Prostate gland (tissue), 2 donors: Measurements from ENCODE around the gene UGT1A3. TPM values are rescaled to one million over a fixed set of nuclear protein-coding genes. Genes with fewer than 3 reads are reported as not detected.

Source experiments
- DNase-seq: peaks from one replicate; pipeline ENCODE4 v3.0.0-alpha.2; 2019; ENCODE audit warnings: low spot score
- H3K27ac ChIP-seq, 2 donors: fragments of 200-600 bp; sonication (generic); 2 replicates each; pipeline ENCODE4 v1.5.1; 2017 to 2019
- H3K27me3 ChIP-seq: fragments of 200-600 bp; sonication (generic); replicated peaks from 2 replicates; pipeline ENCODE4 v1.5.1; 2019; ENCODE audit not compliant: insufficient read depth
- H3K36me3 ChIP-seq, 2 donors: fragments of 200-600 bp; sonication (generic); 1 replicate in 1 of 2; 2 replicates in 1 of 2; pipeline versions ENCODE4 v1.5.1 to v1.8.1; 2017 to 2019
- H3K4me1 ChIP-seq: fragments of 200-600 bp; sonication (generic); replicated peaks from 2 replicates; pipeline ENCODE4 v1.5.1; 2019
- H3K4me3 ChIP-seq, 2 donors: fragments of 200-600 bp; sonication (generic); 2 replicates each; pipeline ENCODE4 v1.5.1; 2017 to 2019
- H3K9me3 ChIP-seq: fragments of 200-600 bp; sonication (generic); 2 replicates; pipeline ENCODE4 v1.5.1; 2017
- CTCF ChIP-seq, 4 experiments: fragments of 200-600 bp in 2 of 4; fragments of 450-650 bp in 2 of 4; sonication (generic) in 2 of 4; IDR thresholded peaks; 1 replicate in 3 of 4; 2 replicates in 1 of 4; pipeline ENCODE4 v1.5.1; 2016 to 2019; ENCODE audit warnings: antibody characterized with exemption in 4 of 4, mild to moderate bottlenecking in 2 of 4, moderate library complexity in 2 of 4
- POLR2A ChIP-seq: fragments of 450-650 bp; IDR thresholded peaks from one replicate; pipeline ENCODE4 v1.6.1; 2016; ENCODE audit warnings: antibody characterized with exemption, mild to moderate bottlenecking
- POLR2AphosphoS5 ChIP-seq: sonication (generic); formaldehyde crosslinking; IDR thresholded peaks from one replicate; pipeline ENCODE4 v1.6.1; 2017; ENCODE audit warnings: antibody characterized with exemption
- WGBS: methylation state at CpG from one replicate; pipeline ENCODE4 v1.1.5; 2018; 5-methylcytosine and 5-hydroxymethylcytosine counted together
- intact Hi-C: fragments of 100-400 bp; cut with DNase I; formaldehyde crosslinking; loops from one replicate; pipeline ENCODE4 v1.14.2; 2022
- total RNA-seq, 2 donors: library from RNA; depleted of rRNA; stranded (reverse); fragments of >200 nt; gene quantifications; one replicate each; pipeline ENCODE4 v1.1.0, GENCODE V29; 2016

UGT1A3 gene
- total RNA-seq, 2 donors from 2014 or later: 0.64 TPM; not detected in 1

GRCh38 chr2:233799087-233799665, 70.3 kb downstream of the UGT1A3 start:
- no peaks in the 10 kb centered on the region for H3K36me3 ChIP-seq
- no peak overlapping the region for H3K4me3 ChIP-seq
- TF ChIP-seq CTCF (IDR thresholded peaks at IDR 0.05) (no peak), POLR2A (no peak), POLR2AphosphoS5 (no peak)
- no peaks in the 10 kb centered on the region for H3K9me3 ChIP-seq
- H3K4me1 ChIP-seq: no peaks in the 10 kb centered on the region
- 64% methylated on average over 7 of the region's 7 CpGs for WGBS
- no peaks in the 10 kb centered on the region for H3K27me3 ChIP-seq
- intact Hi-C loops: no loop called here
- no peak overlapping the region for H3K27ac ChIP-seq
- no peak for DNase-seq

- TF ChIP-seq CTCF (IDR thresholded peaks at IDR 0.05) (no peak), POLR2A (no peak), POLR2AphosphoS5 (no peak)
- WGBS: 53% methylated on average over 5 of the region's 5 CpGs
These were observed 70.9 kb downstream of the UGT1A3 start for GRCh38 chr2:233799716-233800115.

GRCh38 chr2:233800208-233800607, 71.4 kb downstream of the UGT1A3 start:
- no peaks in the 10 kb centered on the region for H3K36me3 ChIP-seq
- intact Hi-C loops: no loop called here
- H3K27me3 ChIP-seq: no peaks in the 10 kb centered on the region
- no peaks in the 10 kb centered on the region for H3K9me3 ChIP-seq
- 89% methylated on average over 7 of the region's 7 CpGs for WGBS
- TF ChIP-seq CTCF (IDR thresholded peaks at IDR 0.05): no peak
- TF ChIP-seq POLR2AphosphoS5: no peak
- no peak for TF ChIP-seq POLR2A
- no peaks in the 10 kb centered on the region for H3K4me1 ChIP-seq
- H3K4me3 ChIP-seq: no peak overlapping the region
- no peak overlapping the region for H3K27ac ChIP-seq
- DNase-seq: no peak

More at GRCh38 chr2:233799716-233800115, 70.9 kb downstream of the UGT1A3 start:
- H3K27ac ChIP-seq: no peak overlapping the region
- intact Hi-C loops: no loop called here
- no peaks in the 10 kb centered on the region for H3K27me3 ChIP-seq
- H3K36me3 ChIP-seq: no peaks in the 10 kb centered on the region
- no peak overlapping the region for H3K4me3 ChIP-seq
- no peak for DNase-seq
- H3K9me3 ChIP-seq: no peaks in the 10 kb centered on the region
- H3K4me1 ChIP-seq: no peaks in the 10 kb centered on the region

GRCh38 chr2:233801357-233802131, 72.7 kb downstream of the UGT1A3 start:
- intact Hi-C loops: no loop called here
- TF ChIP-seq POLR2AphosphoS5: no peak
- Histone ChIP-seq H3K9me3 (no peaks in the 10 kb centered on the region), H3K36me3 (no peaks in the 10 kb centered on the region), H3K4me1 (no peaks in the 10 kb centered on the region), H3K27ac (no peak overlapping the region), H3K4me3 (no peak overlapping the region), H3K27me3 (no peaks in the 10 kb centered on the region)
- no peak for DNase-seq
- 81% methylated on average over 9 of the region's 9 CpGs for WGBS

GRCh38 chr2:233802132-233802815, 73.4 kb downstream of the UGT1A3 start:
- no peaks in the 10 kb centered on the region for H3K9me3 ChIP-seq
- intact Hi-C loops: no loop called here
- 78% methylated on average over 3 of the region's 3 CpGs for WGBS

More at GRCh38 chr2:233802132-233802815, 73.4 kb downstream of the UGT1A3 start:
- no peaks in the 10 kb centered on the region for H3K36me3 ChIP-seq
- DNase-seq: no peak
- H3K27ac ChIP-seq: no peak overlapping the region
- H3K4me1 ChIP-seq: no peaks in the 10 kb centered on the region
- H3K4me3 ChIP-seq: no peak overlapping the region
- TF ChIP-seq POLR2AphosphoS5 (no peak), POLR2A (no peak), CTCF (IDR thresholded peaks at IDR 0.05) (no peak)
- no peaks in the 10 kb centered on the region for H3K27me3 ChIP-seq
